HG03103 (cell line): ENCODE results near the gene FAM13A.
"Not testable (repeated sequence)": the region's sequence is repeated elsewhere in the genome, so short reads cannot be mapped to it uniquely, and the experiment has no call there.

Experiments used
- ATAC-seq: cut with Tn5 transposase; IDR thresholded peaks from one replicate; pipeline ENCODE4 v1.9.1; 2021; ENCODE audit warnings: low read depth; ENCODE audit not compliant: unreplicated experiment

Gene FAM13A

DNA sequence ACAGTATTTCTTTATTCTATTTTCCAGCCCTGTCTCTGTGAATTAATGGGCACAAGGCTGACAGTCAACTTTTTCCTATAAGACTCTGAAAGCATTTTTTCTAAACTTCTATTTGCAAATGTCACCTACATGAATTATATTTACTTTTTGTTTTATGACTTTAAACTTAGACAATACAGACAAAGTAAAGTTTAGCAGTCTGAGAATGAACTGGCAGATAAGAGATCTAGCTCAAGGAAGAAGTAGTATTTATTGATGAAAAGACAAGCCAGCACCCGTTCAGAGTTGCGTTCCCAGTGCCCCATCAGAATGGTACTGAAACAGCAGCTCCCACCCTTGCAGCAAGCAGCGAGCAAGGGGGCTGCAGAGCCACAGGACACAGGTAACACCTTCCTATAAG, 148.5 kb downstream of the FAM13A start:
- ATAC-seq: no peak

DNA sequence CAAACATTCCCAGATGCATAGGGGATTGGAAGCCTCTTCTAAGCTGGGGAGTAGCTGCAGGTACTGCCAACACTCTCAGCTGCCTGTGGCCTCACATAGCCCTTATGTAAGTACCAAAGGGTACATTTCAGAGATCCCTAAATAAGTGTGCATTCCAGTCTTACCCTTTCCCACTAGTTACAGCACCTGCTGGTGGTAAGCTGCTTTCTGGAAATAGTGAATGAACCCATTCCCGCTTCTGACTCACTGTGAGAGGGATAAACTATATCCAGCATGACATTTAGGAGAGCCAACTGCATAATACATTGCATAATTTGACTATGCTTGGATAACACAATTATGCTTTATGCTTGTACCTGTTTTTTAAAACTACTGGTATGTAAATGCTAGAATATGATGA, 149.0 kb downstream of the FAM13A start:
- ATAC-seq: no peak

DNA sequence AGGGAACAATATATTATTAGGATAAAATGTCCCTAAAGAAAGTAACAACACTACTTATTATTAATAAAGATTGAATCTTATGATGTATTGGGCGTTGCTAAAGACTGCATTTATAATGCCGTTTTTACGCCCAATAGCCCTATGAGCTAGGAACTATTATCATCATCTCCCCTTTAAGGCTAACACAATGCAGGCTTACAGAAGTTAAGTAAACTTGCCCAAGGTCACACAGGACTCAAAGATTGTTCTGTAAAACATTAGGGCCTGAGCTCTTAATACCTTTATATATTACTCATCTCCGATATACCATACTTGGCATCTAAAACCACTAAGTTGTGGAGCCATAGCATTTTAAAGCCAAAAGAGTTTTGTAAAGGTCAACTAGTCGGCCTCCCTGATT, 149.5 kb downstream of the FAM13A start:
- no peak for ATAC-seq

DNA sequence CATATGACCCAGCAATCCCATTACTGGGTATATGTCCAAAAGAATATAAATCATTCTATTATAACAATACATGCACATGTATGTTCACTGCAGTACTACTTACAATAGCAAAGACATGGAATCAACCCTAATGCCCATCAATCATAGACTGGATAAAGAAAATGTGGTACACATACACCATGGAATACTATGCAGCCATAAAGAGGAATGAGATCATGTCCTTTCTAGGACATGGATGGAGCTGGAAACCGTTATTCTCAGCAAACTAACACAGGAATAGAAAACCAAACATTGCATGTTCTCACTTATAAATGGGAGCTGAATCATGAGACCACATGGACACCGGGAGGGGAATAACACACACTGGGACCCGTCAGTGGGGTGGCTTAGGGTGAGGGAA, 152.7 kb downstream of the FAM13A start:
- not testable (repeated sequence) for ATAC-seq

DNA sequence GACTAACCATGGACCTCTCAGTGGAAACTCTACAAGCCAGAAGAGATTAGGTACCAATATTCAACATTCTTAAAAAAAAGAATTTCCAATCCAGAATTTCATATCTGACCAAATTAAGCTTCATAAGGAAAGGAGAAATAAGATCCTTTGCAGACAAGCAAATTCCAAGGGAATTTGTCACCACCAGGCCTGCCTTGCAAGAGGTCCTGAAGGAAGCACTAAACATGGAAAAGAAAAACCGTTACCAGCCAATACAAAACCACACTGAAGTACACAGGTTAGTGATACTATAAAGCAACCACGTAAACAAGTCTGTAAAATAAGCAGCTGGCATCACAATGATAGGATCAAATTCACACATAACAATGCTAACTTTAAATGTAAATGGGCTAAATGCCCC, 156.6 kb downstream of the FAM13A start:
- ATAC-seq: no peak

DNA sequence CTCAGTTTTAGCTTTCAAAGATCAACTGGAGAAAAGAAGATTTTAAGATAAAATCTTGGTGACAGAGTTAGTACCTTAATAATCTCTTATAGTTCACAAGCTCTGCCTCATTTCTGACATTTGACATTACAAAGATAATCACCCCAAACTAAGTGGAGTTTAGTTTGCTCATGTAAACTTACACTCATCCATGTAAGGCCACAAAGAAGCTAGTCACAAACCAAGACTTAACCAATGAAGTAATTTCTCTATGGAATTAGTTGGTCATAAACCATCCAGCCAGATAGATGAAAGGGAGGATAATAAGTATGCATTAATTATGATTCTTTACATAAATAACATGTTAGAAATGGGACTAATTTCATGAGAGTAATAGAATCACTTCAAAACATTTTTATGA, 159.2 kb downstream of the FAM13A start:
- ATAC-seq: no peak

DNA sequence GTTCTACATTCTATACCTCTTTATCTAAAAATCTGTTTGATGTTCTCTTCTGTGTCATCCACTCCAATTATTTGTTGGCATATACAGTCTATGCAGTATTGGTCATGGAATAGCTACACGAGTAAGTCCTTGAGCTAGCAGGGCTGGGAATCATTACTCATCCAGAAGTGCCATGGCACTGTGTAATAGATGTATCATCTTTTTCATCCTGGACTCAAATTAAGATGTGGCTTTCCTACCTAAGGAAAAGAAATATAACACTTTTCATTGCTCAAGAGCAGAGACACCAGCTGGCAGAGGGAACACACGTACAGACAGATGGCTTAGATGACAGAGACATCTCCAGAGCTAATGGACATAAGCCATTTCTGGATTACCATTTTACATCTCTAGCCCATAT, 159.8 kb downstream of the FAM13A start:
- no peak for ATAC-seq

DNA sequence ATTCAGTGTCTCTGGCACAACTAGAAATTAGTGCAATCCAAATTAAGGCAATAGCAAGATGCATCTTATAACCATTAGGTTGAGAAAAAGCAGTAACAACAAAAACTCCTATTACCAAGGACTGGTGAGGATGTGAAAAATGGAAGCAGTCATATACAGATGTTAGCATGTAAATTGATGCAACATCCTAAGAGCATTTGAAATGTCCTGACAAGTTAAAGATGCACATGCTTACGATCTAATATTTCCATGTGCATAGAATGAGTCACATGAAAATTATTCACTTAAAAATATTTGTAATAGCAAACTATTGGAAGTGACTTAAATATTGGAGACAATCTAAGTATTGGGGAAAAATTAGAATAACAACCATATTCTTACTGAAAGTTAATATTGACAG, 163.0 kb downstream of the FAM13A start:
- ATAC-seq: no peak

DNA sequence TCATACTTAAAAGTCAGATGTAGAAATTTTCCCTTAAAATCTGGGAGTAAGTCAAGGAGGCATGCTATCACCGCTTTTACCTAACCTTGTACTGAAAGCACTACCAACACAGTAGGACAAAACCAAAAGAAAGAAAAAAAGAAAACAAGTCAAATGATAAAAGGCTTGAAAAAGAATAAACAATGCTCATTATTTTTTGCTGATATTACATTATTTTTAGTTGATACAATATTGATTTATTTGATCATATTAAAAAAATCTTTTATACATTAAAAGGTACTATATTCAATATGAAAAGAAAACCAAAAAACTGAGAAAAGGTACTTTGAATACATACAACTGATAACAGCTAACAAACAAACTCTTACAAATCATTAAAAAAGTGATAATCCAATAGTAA, 164.3 kb downstream of the FAM13A start:
- no peak for ATAC-seq

DNA sequence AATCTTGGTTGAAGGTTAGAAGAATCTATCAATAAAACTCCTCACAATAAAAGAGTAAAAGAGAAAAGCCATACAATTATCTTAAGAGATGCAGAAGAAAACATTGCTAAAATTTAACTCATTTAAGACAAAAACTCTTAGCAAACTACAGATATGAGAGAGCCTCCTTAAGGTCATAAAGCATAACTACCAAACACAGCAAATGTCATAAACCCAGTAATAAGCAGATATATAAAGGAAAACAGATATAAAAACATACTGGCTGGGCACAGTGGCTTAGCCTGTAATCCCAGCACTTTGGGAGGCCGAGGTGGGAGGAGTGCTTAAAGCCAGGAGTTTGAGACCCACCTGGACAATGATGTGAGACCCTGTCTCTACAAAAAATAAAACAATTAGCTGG, 165.3 kb downstream of the FAM13A start:
- no peak for ATAC-seq

DNA sequence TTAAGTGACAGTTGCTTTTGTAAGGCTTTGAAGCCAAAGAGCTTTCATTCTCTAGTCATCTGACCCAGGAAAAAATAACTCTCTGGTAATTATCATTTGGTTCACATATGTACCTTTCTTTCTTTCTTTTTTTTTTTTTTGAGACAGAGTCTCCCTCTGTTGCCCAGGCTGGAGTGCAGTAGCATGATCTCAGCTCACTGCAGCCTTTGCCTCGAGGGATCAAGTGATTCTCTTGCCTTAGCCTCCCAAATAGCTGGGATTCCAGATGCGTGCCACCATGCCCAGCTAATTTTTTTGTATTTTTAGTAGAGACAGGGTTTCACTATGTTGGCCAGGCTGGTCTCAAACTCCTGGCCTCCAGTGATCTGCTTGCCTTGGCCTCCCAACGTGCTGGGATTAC, 169.6 kb downstream of the FAM13A start:
- ATAC-seq: not testable (repeated sequence)

DNA sequence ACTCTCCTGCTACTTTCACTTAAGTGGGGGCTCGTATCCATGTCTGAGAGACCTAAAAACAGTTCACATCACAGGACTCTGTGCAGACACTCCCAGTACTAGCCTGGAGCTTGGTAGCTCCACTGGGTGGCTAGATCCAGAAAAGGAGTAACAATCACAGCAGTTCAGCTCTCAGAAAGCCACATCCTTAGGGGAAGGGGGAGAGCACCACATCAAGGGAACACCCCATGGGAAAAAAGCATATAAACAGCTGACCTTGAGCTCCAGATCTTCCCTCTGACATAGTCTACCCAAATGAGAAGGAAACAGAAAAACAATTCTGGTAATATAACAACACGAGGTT, 175.8 kb downstream of the FAM13A start:
- no peak for ATAC-seq

DNA sequence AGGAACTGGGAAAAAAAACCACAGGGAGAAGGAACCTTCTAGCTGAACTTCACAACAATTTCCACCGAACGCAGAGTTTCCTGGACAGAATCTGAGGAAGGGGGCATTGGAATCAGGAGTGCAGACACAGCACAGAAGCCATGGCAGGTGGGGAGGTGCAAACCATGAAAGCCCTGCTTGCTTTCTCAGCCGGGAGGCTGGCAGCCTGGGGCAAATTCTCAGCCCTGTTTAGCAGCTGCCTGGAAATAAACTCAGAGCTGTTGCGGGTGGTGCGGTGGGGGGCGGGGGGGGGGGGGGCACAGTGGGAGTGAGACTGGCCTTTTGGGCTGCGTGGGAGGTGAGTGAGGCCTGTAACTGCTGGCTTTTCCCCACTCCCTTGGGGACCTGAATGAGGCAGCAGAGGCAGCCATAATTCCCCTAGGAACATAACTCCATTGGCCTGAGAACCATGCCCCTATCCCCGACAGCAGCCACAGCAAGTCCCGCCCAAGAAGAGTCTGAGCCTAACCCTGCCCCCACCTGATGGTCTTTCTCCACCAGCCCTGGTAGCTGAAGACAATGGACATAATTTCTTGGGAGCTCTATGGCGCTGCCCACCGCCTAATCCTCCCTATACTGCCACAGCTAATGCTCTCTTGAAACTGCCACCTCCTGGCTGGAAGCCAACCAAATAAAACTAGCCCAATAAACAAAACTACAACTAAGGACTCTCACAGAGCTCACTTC, 176.3 kb downstream of the FAM13A start:
- ATAC-seq: no peak

DNA sequence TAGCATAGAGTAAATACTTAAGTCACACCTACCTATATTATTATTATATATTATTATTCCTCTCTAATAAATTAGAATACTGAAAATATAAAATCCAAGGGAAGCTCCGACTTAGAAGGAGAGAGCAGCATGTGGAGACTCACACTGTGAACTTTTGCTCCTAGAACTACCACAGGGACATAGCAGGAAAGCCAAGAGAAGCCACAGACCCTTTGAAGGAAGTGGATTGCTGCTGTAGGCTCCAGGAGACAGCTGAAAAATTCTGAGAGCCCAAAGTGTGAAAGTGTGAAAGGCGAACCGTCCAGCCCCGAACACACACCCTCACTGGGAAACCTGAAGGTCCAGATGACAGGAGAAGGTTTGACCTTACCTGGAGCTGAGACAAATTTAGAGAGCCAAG, 177.0 kb downstream of the FAM13A start:
- no peak for ATAC-seq

DNA sequence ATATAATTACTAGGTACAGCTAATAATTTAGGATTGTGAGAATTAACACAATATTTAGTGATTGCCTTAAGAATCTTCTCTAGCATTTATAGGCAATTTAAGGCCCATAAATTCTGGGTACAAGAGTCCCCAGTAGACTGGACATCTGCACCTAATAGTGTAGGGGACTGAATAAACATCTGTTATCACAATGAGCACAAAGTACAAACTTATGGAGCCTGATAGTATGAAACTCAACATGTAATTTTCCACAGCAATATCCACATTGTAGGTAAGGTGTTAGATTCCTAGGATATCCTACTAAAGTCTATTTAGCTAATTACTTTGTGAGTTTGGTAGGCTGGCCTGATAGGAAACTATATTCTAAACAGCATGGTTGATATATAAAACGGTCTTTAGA, 178.3 kb downstream of the FAM13A start:
- no peak for ATAC-seq

DNA sequence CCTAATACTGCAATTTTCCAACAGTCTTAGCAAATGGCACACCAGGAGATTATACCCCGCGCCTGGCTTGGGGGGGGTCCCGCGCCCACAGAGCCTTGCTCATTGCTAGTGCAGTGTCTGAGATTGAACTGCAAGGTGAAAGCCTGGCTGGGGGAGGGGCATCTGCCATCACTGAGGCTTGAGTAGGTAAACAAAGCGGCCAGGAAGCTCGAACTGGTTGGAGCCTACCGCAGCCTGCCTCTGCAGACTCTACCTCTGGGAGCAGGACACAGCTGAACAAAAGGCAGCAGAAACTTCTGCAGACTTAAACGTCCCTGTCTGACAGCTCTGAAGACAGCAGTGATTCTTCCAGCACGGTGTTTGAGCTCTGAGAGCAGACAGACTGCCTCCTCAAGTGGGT, 186.6 kb downstream of the FAM13A start:
- ATAC-seq: no peak

DNA sequence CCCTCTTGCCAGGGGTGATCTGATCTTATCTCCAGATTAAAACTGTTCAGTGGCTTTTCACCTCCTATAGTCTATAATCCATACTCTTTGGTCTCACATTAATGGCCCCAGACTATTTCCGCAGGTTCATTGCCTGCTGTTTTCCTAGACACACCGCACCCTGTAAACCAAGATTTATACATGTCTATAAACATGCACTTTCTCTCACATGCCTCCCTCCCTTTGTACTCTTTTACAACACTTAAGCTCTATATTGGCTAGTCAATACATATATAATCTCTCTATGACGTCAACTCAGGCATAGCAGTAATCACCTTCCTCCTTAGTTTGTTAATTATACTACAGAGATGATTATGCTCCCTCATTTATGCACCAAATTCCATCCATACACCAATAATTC, 188.5 kb downstream of the FAM13A start:
- no peak for ATAC-seq

DNA sequence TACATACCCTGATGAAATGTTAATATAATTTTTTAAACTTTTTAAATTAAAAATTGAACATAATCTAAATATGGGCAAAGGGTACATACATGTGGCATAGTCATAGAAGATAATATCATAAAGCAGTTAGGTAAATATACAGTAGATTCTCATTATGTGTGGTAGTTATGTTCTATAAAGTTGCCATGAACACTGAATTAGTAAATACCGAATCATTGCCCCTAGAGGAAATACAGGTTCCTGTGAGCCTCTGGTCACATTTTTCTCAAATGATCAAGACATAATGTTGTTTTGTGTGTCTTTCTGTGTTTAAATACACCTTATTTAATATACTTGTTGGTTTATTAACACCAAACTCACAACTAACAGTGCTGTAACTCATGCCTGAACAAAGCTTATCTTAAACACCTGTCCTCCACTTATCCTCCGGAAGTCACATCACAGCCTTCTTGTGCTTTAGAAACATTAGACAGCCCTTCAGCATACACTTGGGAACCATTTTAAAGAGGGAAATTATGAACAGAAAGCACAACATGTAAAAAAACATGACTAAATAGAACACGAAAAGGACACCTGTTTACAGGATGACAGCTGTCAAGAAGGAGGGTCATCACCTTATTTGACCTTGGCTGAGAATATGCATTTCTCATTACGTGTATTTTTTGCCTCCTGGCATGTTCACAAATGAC, 190.0 kb downstream of the FAM13A start:
- ATAC-seq: no peak

DNA sequence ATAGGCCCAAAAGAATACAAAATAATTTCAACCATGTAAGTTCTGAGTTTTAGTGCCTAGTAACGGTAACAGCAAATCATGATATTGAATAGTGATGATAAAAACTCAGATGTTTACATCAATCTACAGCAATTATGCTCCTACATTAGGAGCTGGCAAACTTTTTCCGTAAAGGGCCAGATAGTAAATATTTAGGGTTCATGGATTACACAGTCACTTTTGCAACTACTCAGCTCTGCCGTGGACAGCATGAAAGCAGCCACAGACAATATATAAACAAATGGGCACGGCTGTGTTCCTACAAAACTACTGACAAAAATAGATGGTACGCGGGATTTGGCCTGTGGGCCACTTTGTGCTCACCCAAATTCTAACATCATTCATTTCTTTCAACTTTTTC, 191.5 kb downstream of the FAM13A start:
- no peak for ATAC-seq

DNA sequence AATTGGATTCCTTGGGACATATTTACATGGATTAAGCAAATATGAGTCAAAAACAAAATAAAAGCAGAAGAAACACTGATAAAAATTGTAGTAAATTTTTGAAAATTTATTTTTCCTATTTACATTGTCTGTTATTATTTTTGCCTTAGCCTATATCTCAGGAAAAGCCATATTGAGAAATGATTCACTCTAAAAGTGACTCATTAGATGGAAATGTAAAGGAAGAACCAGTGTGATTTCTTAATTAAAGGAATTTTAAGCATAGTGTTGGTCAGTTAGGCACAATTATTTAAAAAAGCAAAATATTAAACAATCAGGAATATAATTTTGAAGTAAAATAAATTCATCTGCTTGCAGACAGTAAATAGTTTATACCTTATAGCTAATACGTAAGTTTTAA, 191.9 kb downstream of the FAM13A start:
- ATAC-seq: no peak

DNA sequence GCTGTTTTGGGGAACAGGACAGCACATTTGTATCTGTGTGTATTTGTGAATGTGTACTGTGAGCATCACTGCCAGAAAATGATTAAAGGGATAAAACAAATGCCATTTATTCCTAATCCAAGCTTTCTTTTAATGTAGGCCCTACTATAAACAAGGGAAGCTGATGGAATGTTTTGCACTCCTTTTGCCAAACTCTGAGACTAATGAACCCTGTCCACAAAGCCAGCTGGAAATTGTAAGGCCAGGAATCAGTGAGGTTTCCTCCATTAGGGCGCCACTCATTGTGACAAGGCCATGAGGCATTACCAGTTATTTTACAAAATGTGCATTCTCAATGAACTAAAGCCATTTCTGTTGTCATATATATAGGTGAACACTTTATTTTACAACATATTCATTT, 196.4 kb downstream of the FAM13A start:
- no peak for ATAC-seq

DNA sequence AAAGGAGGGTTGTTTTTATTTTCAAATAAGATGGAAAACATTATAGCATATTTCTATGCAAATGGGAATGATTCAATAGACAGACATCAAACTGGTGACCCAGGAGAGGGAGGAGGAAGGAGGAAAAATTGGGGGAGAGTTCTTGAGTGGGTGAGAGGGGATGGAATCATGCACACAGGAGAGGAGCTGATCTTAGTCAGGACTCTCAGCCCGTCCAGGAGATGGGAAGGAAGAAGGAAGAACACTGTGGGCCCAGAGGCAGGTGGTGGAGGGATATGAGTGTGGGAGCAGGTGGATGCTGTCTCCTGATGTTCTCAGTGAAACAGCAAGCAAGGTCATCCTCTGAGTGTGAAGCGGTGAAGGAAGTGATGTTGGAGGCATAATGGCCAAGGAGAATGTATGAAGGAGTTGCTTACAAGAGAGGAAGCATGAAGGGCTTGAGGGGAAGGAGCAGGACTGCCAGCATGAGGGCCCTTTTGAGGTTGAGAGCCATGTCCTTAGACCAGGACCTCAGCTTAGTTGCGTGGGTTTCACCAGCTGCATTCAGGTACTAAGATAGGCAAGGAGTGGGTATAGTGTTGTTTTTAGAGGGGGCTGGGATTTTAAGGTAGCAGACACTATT, 197.7 kb downstream of the FAM13A start:
- peak; percentile 18 for ATAC-seq
